Activated naive CD4-positive, alpha-beta T cell treated with anti-CD3 and anti-CD28 coated beads for 36 hours (primary cell): ENCODE data around the gene CHFR. TPM values are rescaled to one million over a fixed set of nuclear protein-coding genes. Genes with fewer than 3 reads are reported as not detected.
"Not testable (repeated sequence)": the region's sequence is repeated elsewhere in the genome, so short reads cannot be mapped to it uniquely, and the experiment has no call there.

Experiments
- CTCF ChIA-PET: fragments of 350-600 bp; sonication (Branson Sonifier 250); formaldehyde crosslinking; loops from one replicate; lab custom pipeline; 2021; ENCODE audit warnings: antibody characterized with exemption; lab: Charles Lee
- DNase-seq: peaks from one replicate; pipeline ENCODE4 v3.0.0-alpha.2; 2020
- H3K27ac Mint-ChIP-seq: one replicate; pipeline ENCODE4 v1.8.0; 2021; ENCODE audit warnings: mild to moderate bottlenecking, mixed read lengths
- H3K27me3 Mint-ChIP-seq: one replicate; pipeline ENCODE4 v1.8.0; 2021; ENCODE audit warnings: low read depth, mixed read lengths
- H3K36me3 Mint-ChIP-seq: one replicate; pipeline ENCODE4 v1.8.0; 2021; ENCODE audit warnings: low read depth, mixed read lengths
- H3K4me1 Mint-ChIP-seq: one replicate; pipeline ENCODE4 v1.8.0; 2021; ENCODE audit warnings: low read depth, mixed read lengths
- H3K4me3 Mint-ChIP-seq: one replicate; pipeline ENCODE4 v1.8.0; 2021; ENCODE audit warnings: mild to moderate bottlenecking, moderate library complexity, mixed read lengths
- H3K9me3 Mint-ChIP-seq: one replicate; pipeline ENCODE4 v1.8.0; 2021; ENCODE audit warnings: mixed read lengths
- intact Hi-C: fragments of 100-400 bp; cut with micrococcal nuclease; formaldehyde crosslinking; loops from one replicate; pipeline ENCODE4 v1.15.1; 2023
- total RNA-seq, 2 experiments: library from RNA; stranded (reverse); gene quantifications; one replicate each; pipeline ENCODE4 v1.2.3, GENCODE V29; 2021

CHFR gene
- total RNA-seq, 2 experiments from 2014 or later, result 27.2 to 32.8 TPM

DNA sequence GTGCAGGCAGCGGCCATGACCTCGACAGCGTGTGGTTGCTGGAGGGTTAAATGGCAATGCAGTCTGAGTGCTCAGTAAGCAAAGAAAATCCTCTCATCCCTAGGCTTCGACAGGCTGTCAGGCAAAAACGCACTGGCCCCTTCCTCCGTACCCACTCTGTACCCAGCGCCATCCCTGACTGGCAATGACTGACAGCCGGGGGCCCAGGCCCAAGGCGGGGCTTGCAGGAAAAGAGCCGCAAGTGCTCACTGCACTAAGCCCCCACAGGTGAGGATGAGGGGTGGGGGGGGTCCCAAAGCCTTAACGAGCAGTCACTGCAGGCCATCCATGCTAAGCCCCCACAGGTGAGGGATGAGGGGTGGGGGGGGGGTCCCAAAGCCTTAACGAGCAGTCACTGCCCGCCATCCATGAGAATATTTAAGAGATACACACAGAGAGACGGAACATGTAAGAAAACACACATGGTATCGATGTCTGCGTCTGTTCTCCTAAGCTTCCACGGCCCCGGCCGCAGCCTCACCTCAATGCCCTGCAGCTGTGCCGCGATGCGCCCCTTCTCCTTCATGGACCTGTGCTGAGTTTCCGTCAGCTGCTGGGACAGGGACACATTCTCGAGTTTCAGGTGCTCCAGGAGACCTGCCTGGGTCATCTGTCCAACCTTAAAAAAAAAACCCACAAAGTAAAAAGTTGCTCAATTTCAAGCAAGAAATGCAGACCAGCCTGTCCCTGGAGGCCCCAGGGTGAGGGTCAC, 89.4 kb downstream of the CHFR start:
- intact Hi-C loops, result no loop called here

GRCh38 chr12:132795847-132796246, 91.6 kb downstream of the CHFR start:
- no peak overlapping the region for H3K4me3 Mint-ChIP-seq
- peaks cover 24% of the 10 kb centered on the region for H3K36me3 Mint-ChIP-seq
- no peak overlapping the region for H3K27ac Mint-ChIP-seq
- DNase-seq, result no peak
- no peaks in the 10 kb centered on the region for H3K27me3 Mint-ChIP-seq
- intact Hi-C loops, result no loop called here
- H3K4me1 Mint-ChIP-seq, result peaks cover 4% of the 10 kb centered on the region
- CTCF ChIA-PET, result interaction anchor here (0.9 kb wide), 1 partner anchor 51 kb away, joined by 3 read pairs; no protein-coding TSS in a partner anchor
- no peaks in the 10 kb centered on the region for H3K9me3 Mint-ChIP-seq

More for the DNA sequence above, 89.4 kb downstream of the CHFR start:
- H3K4me3 Mint-ChIP-seq, result no peak overlapping the region
- H3K27me3 Mint-ChIP-seq, result no peaks in the 10 kb centered on the region
- no peaks in the 10 kb centered on the region for H3K9me3 Mint-ChIP-seq
- CTCF ChIA-PET, result no interaction called here
- H3K36me3 Mint-ChIP-seq, result peaks cover 29% of the 10 kb centered on the region
- no peak for DNase-seq
- H3K4me1 Mint-ChIP-seq, result no peaks in the 10 kb centered on the region
- H3K27ac Mint-ChIP-seq, result no peak overlapping the region

- H3K36me3 Mint-ChIP-seq, result peaks cover 40% of the 10 kb centered on the region
Observed at GRCh38 chr12:132791940-132792339, 95.5 kb downstream of the CHFR start.

GRCh38 chr12:132789099-132789471, 98.3 kb downstream of the CHFR start:
- Mint-ChIP-seq H3K27me3 (no peaks in the 10 kb centered on the region), H3K4me3 (no peak overlapping the region), H3K4me1 (peaks cover 4% of the 10 kb centered on the region), H3K9me3 (no peaks in the 10 kb centered on the region), H3K27ac (no peak overlapping the region), H3K36me3 (peaks cover 43% of the 10 kb centered on the region)
- intact Hi-C loops, result no loop called here
- CTCF ChIA-PET, result no interaction called here
- DNase-seq, result no peak

More at GRCh38 chr12:132791940-132792339, 95.5 kb downstream of the CHFR start:
- intact Hi-C loops, H3K4me3 Mint-ChIP-seq, H3K9me3 Mint-ChIP-seq, H3K4me1 Mint-ChIP-seq, CTCF ChIA-PET, H3K27ac Mint-ChIP-seq, DNase-seq, H3K27me3 Mint-ChIP-seq: not testable (repeated sequence)

DNA sequence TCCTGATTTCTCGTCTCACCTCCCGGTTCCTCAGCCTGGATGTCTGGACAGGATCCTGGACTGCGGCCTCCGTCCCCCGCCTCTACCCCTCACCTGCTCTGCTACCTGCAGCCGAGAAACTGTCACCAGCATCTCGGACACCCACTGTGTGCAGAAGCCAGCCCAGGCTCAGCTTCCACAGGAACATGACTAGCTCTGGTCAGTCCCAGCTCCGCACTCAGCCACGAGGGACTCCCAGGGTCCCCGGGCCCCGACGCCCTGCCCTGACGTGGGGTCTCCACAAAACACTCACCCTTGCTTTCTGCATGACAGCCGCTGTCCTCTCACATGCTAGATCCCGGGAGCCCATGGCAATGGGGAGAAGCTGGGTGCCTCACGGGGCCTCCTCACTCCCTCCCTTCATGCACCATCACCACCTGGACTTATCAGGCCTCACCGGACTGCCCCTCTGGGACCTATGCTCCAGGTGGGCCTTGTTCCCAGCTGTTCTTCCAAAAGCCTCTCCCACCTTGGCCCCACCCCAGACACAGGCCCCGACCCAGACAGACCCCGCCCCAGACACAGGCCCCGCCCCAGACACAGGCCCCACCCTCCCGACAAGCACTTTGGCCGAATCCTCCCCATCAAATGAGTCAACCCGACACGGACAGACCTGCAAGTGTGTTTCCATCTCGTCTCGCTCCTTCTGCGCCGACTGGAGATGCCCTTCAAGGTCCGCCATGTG, 98.9 kb downstream of the CHFR start:
- DNase-seq, result no peak
- Mint-ChIP-seq H3K4me3 (no peak overlapping the region), H3K27ac (no peak overlapping the region), H3K27me3 (no peaks in the 10 kb centered on the region), H3K9me3 (no peaks in the 10 kb centered on the region), H3K36me3 (peaks cover 43% of the 10 kb centered on the region), H3K4me1 (peaks cover 4% of the 10 kb centered on the region)
- CTCF ChIA-PET, result no interaction called here
- intact Hi-C loops, result no loop called here

GRCh38 chr12:132787877-132788276, 99.5 kb downstream of the CHFR start:
- CTCF ChIA-PET, result no interaction called here
- Mint-ChIP-seq H3K36me3 (peaks cover 44% of the 10 kb centered on the region), H3K27ac (no peak overlapping the region), H3K9me3 (no peaks in the 10 kb centered on the region), H3K27me3 (no peaks in the 10 kb centered on the region), H3K4me1 (peaks cover 4% of the 10 kb centered on the region), H3K4me3 (no peak overlapping the region)
- no peak for DNase-seq
- intact Hi-C loops, result no loop called here

- intact Hi-C loops, result no loop called here
- Mint-ChIP-seq H3K36me3 (peaks cover 39% of the 10 kb centered on the region), H3K9me3 (no peaks in the 10 kb centered on the region), H3K27me3 (no peaks in the 10 kb centered on the region), H3K4me3 (no peak overlapping the region), H3K4me1 (no peaks in the 10 kb centered on the region), H3K27ac (no peak overlapping the region)
- CTCF ChIA-PET, result no interaction called here
- DNase-seq, result no peak
Observed at GRCh38 chr12:132786192-132786591, 101.2 kb downstream of the CHFR start.

- CTCF ChIA-PET, result no interaction called here
- H3K9me3 Mint-ChIP-seq, result no peaks in the 10 kb centered on the region
- no peak overlapping the region for H3K4me3 Mint-ChIP-seq
- DNase-seq, result no peak
- H3K36me3 Mint-ChIP-seq, result peaks cover 49% of the 10 kb centered on the region
- H3K27me3 Mint-ChIP-seq, result no peaks in the 10 kb centered on the region
- no peaks in the 10 kb centered on the region for H3K4me1 Mint-ChIP-seq
- no peak overlapping the region for H3K27ac Mint-ChIP-seq
- intact Hi-C loops, result no loop called here
Observed at GRCh38 chr12:132784580-132784979, 102.8 kb downstream of the CHFR start.

DNA sequence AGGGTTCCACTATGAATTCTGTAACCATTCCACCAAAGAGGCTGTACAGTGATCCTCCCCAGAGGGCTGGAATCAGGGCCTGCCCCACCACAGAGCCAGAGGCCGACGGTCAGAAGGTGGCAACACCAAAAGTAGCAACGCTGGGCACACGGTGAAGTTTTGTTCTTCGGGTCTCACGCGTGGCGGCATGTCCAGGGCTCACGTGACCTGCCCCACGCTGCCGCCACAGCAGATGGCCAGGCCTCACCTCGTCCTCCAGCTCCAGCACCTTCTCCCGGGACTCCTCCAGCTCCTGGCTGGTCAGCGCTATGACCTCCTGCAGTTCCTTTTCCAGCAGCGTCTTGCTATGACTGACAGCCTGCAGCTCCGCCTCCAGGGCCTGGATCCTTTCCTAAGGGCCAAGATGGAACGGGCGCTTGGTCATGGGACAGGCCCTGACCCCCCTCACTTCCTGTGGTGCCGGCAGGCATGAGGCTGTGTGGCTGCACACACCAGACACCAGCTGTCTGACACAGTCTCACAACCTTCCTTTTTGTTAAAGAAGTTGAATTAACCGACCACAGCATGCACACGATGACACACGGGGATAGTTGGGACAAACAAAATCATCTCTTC, 103.4 kb downstream of the CHFR start:
- no peak for DNase-seq
- Mint-ChIP-seq H3K36me3 (peaks cover 45% of the 10 kb centered on the region), H3K4me1 (no peaks in the 10 kb centered on the region), H3K27me3 (no peaks in the 10 kb centered on the region), H3K4me3 (no peak overlapping the region), H3K27ac (no peak overlapping the region), H3K9me3 (no peaks in the 10 kb centered on the region)
- intact Hi-C loops, result no loop called here
- CTCF ChIA-PET, result interaction anchor here (0.6 kb wide), 1 partner anchor 171 kb away, joined by 3 read pairs; no protein-coding TSS in a partner anchor

Other genes with a start within 250 kb of the CHFR start
- gene POLE, start 200.3 kb downstream of the CHFR start, total RNA-seq, result 100 to 1,000 TPM; 118 to 121 TPM
- gene PXMP2, start 200.0 kb downstream of the CHFR start, total RNA-seq, result 10 to 100 TPM; 11.3 to 12.8 TPM
- 10 to 100 TPM; 50.1 to 55.7 TPM for gene PGAM5, start 176.8 kb downstream of the CHFR start, total RNA-seq
- 100 to 1,000 TPM; 102 to 106 TPM for gene ANKLE2, start 125.8 kb downstream of the CHFR start, total RNA-seq
- gene GOLGA3, start 58.7 kb downstream of the CHFR start, total RNA-seq, result 10 to 100 TPM; 25.2 to 29.1 TPM
- 1 to 10 TPM; 4.3 to 5.3 TPM for gene ZNF605, start 68.7 kb upstream of the CHFR start, total RNA-seq
- 10 to 100 TPM in 1 of 2 experiments, 1 to 10 TPM in 1; 8.4 to 12.2 TPM for gene ZNF26, start 98.8 kb upstream of the CHFR start, total RNA-seq
- gene ZNF84, start 149.9 kb upstream of the CHFR start, total RNA-seq, result 10 to 100 TPM; 11.0 to 12.9 TPM
- gene ZNF140, start 193.3 kb upstream of the CHFR start, total RNA-seq, result 10 to 100 TPM; 13.3 to 13.9 TPM
- 1 to 10 TPM; 1.1 to 1.2 TPM for gene ZNF891, start 242.7 kb upstream of the CHFR start, total RNA-seq
- 1 to 10 TPM; 4.9 to 6.0 TPM for gene ZNF10, start 243.0 kb upstream of the CHFR start, total RNA-seq